Measurements from ENCODE around the gene C16orf74.

C16orf74 gene

DNA sequence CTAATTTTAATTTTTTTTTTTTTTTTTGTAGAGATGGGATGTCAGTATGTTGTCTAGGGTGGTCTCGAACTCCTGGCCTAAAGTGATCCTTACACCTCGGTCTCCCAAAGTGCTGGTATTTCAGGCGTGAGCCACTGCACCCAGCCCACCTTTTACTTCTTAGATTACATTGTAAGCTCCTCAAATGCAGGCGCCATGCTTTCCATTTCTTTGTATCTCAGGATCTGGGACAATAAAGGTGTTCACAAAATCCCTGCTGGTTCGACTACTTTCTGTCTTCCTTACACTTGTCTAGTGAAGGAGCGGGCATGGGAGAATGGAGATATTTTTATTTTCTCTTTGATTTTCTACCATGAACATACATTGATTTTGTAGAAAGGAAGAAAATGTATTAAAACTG, 23.2 kb upstream of the C16orf74 start:
- Histone ChIP-seq H3K4me1 (ENCODE audit: control insufficient read depth, insufficient read depth, low read length, unreplicated experiment) (peaks cover 11% of the 10 kb centered on the region), H3K79me2 (ENCODE audit: control insufficient read depth, insufficient read depth, low read length, unreplicated experiment) (no peaks in the 10 kb centered on the region), H3K36me3 (ENCODE audit: insufficient read depth, low read length) (peaks cover 4% of the 10 kb centered on the region; the same call in 1 of the 2 replicates), H3K27ac (ENCODE audit: low read depth, low read length) (no peak overlapping the region), H3K4me3 (ENCODE audit: low read depth, low read length) (no peak overlapping the region), H3K27me3 (ENCODE audit: insufficient read depth, low read length) (no peaks in the 10 kb centered on the region), H2AFZ (ENCODE audit: low read length, unreplicated experiment) (no peak overlapping the region)

DNA sequence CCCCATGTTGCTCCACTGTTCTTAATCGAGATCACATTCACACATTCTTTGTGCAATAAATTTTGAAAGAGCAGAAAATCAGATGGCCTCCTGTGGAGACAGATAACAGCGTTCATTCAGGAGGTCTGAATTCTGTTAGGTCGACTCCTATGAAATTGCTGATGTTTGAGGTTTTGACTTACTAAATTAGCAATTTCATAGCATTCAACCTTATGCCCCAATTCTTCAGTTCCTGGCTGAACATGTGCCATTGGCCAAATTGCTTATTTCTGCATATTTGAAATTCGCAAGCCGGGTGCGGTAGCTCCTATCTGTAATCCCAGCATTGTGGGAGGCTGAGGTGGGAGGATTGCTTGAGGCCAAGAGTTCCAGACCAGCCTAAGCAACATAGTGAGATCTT, 22.1 kb upstream of the C16orf74 start:
- H3K79me2 ChIP-seq (ENCODE audit: control insufficient read depth, insufficient read depth, low read length, unreplicated experiment) = no peaks in the 10 kb centered on the region

GRCh38 chr16:85770741-85771140, 19.8 kb upstream of the C16orf74 start:
- no peaks in the 10 kb centered on the region for H3K36me3 ChIP-seq (ENCODE audit: insufficient read depth, low read length)
- H3K79me2 ChIP-seq (ENCODE audit: control insufficient read depth, insufficient read depth, low read length, unreplicated experiment) = no peaks in the 10 kb centered on the region
- H3K27me3 ChIP-seq (ENCODE audit: insufficient read depth, low read length) = no peaks in the 10 kb centered on the region
- H3K4me1 ChIP-seq (ENCODE audit: control insufficient read depth, insufficient read depth, low read length, unreplicated experiment) = peaks cover 15% of the 10 kb centered on the region
- no peak overlapping the region for H2AFZ ChIP-seq (ENCODE audit: low read length, unreplicated experiment)
- no peak overlapping the region for H3K27ac ChIP-seq (ENCODE audit: low read depth, low read length)
- no peak overlapping the region for H3K4me3 ChIP-seq (ENCODE audit: low read depth, low read length)

More for the DNA sequence above, 22.1 kb upstream of the C16orf74 start:
- Histone ChIP-seq H3K27me3 (ENCODE audit: insufficient read depth, low read length) (no peaks in the 10 kb centered on the region), H3K4me1 (ENCODE audit: control insufficient read depth, insufficient read depth, low read length, unreplicated experiment) (peaks cover 12% of the 10 kb centered on the region), H3K4me3 (ENCODE audit: low read depth, low read length) (no peak overlapping the region), H3K27ac (ENCODE audit: low read depth, low read length) (no peak overlapping the region), H2AFZ (ENCODE audit: low read length, unreplicated experiment) (no peak overlapping the region), H3K36me3 (ENCODE audit: insufficient read depth, low read length) (no peaks in the 10 kb centered on the region)

GRCh38 chr16:85768199-85768598, 17.3 kb upstream of the C16orf74 start:
- Histone ChIP-seq H3K27me3 (ENCODE audit: insufficient read depth, low read length) (no peaks in the 10 kb centered on the region), H3K4me1 (ENCODE audit: control insufficient read depth, insufficient read depth, low read length, unreplicated experiment) (peaks cover 15% of the 10 kb centered on the region), H3K27ac (ENCODE audit: low read depth, low read length) (peak overlapping the region; percentile 69; the same call in 1 of the 2 replicates), H3K79me2 (ENCODE audit: control insufficient read depth, insufficient read depth, low read length, unreplicated experiment) (no peaks in the 10 kb centered on the region), H3K36me3 (ENCODE audit: insufficient read depth, low read length) (no peaks in the 10 kb centered on the region), H2AFZ (ENCODE audit: low read length, unreplicated experiment) (no peak overlapping the region), H3K4me3 (ENCODE audit: low read depth, low read length) (no peak overlapping the region)

DNA sequence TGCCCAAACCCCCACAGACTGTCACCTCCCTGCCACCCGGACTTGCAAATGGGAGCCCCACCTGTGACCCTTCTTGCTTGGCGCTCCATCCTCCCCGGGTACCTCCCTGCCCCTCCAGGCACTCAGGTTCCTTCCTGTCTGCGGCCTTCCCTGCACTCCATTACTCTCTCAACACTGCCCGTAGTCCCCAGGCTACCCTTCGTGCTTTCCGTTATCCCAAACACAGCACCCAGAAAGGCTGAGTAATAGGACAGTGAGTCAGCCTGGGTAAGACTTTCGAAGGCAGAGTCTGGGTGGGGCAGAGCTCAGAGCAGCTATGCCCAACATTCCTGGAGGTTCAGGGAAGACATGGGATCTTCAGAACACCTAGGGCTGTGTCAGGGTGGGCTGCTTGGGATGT, 16.6 kb upstream of the C16orf74 start:
- Histone ChIP-seq H3K27ac (ENCODE audit: low read depth, low read length) (peak overlapping the region; percentile 69), H3K79me2 (ENCODE audit: control insufficient read depth, insufficient read depth, low read length, unreplicated experiment) (no peaks in the 10 kb centered on the region), H2AFZ (ENCODE audit: low read length, unreplicated experiment) (no peak overlapping the region), H3K4me1 (ENCODE audit: control insufficient read depth, insufficient read depth, low read length, unreplicated experiment) (peaks cover 15% of the 10 kb centered on the region), H3K27me3 (ENCODE audit: insufficient read depth, low read length) (no peaks in the 10 kb centered on the region), H3K4me3 (ENCODE audit: low read depth, low read length) (no peak overlapping the region), H3K36me3 (ENCODE audit: insufficient read depth, low read length) (no peaks in the 10 kb centered on the region)

DNA sequence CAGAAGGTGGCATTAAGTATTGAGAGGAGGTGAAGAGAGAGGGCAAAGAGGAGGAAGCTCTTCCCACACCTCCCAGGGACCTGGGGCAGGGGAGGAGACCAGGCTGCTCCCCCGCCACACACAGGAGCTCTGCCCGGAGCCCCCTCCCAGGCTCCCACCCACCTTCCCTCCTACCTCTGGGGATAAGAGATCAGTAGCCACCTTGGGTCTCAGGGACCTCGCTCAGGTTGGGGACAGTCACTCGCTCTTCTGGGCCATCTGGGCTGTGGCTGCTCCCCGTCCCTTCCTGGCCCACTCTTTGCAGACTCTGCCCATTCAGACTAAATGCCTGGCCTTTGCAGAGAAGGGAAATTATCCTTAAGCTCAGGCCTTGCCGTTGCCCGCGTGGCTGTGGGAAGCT, 14.9 kb upstream of the C16orf74 start:
- H3K27ac ChIP-seq (ENCODE audit: low read depth, low read length) = no peak overlapping the region
- peaks cover 15% of the 10 kb centered on the region for H3K4me1 ChIP-seq (ENCODE audit: control insufficient read depth, insufficient read depth, low read length, unreplicated experiment)
- no peak overlapping the region for H2AFZ ChIP-seq (ENCODE audit: low read length, unreplicated experiment)
- H3K4me3 ChIP-seq (ENCODE audit: low read depth, low read length) = no peak overlapping the region
- H3K27me3 ChIP-seq (ENCODE audit: insufficient read depth, low read length) = no peaks in the 10 kb centered on the region
- H3K79me2 ChIP-seq (ENCODE audit: control insufficient read depth, insufficient read depth, low read length, unreplicated experiment) = no peaks in the 10 kb centered on the region
- H3K36me3 ChIP-seq (ENCODE audit: insufficient read depth, low read length) = no peaks in the 10 kb centered on the region

DNA sequence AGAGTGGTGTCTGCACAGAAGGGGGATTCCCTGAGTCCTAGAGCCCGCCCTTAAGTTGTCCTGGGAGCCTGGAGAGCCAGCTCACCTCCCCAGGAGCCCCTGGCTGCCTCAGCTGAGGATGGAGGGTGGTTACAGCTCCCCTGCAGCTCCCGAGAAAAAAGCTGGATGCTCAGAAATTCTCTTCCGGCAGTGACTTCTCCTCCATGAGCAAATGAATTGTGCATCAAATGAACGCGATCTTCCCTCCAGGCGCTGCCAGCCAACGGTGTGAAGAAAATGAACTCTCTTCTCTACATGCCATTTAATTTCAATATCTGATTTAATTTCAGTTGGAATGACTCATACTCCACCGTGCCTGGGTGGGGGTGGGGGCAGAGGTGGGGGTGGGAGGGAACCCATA, 14.3 kb upstream of the C16orf74 start:
- Histone ChIP-seq H3K36me3 (ENCODE audit: insufficient read depth, low read length) (no peaks in the 10 kb centered on the region), H2AFZ (ENCODE audit: low read length, unreplicated experiment) (no peak overlapping the region), H3K27me3 (ENCODE audit: insufficient read depth, low read length) (no peaks in the 10 kb centered on the region)

GRCh38 chr16:85763616-85764015, 12.7 kb upstream of the C16orf74 start:
- no peaks in the 10 kb centered on the region for H3K27me3 ChIP-seq (ENCODE audit: insufficient read depth, low read length)
- no peak overlapping the region for H3K27ac ChIP-seq (ENCODE audit: low read depth, low read length)
- no peaks in the 10 kb centered on the region for H3K79me2 ChIP-seq (ENCODE audit: control insufficient read depth, insufficient read depth, low read length, unreplicated experiment)
- H3K4me3 ChIP-seq (ENCODE audit: low read depth, low read length) = no peak overlapping the region
- H2AFZ ChIP-seq (ENCODE audit: low read length, unreplicated experiment) = no peak overlapping the region
- H3K4me1 ChIP-seq (ENCODE audit: control insufficient read depth, insufficient read depth, low read length, unreplicated experiment) = peaks cover 15% of the 10 kb centered on the region
- H3K36me3 ChIP-seq (ENCODE audit: insufficient read depth, low read length) = no peaks in the 10 kb centered on the region

More for the DNA sequence above, 14.3 kb upstream of the C16orf74 start:
- H3K4me1 ChIP-seq (ENCODE audit: control insufficient read depth, insufficient read depth, low read length, unreplicated experiment) = peaks cover 15% of the 10 kb centered on the region
- no peaks in the 10 kb centered on the region for H3K79me2 ChIP-seq (ENCODE audit: control insufficient read depth, insufficient read depth, low read length, unreplicated experiment)
- no peak overlapping the region for H3K27ac ChIP-seq (ENCODE audit: low read depth, low read length)
- no peak overlapping the region for H3K4me3 ChIP-seq (ENCODE audit: low read depth, low read length)

DNA sequence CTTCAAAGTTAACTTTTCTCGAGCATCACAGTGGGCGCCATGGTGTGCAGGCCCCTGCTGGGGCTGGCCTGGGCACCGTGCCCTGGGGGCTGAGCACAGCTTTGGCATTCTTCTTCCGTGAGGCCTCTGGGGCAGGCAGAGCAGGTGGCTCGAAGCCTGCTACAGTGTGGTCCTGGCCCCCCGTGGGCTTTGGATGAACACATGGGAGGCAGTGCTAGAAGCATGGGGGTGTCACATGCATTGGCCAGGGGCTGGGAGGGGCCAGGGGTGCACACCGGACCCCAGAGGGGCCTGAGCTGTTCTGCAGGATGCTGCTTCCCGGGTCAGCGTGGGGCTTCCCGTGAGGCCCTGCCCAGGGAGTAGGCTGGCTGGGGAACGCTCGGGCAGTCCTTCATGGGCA, 12.1 kb upstream of the C16orf74 start:
- Histone ChIP-seq H3K4me1 (ENCODE audit: control insufficient read depth, insufficient read depth, low read length, unreplicated experiment) (peaks cover 9% of the 10 kb centered on the region), H3K79me2 (ENCODE audit: control insufficient read depth, insufficient read depth, low read length, unreplicated experiment) (no peaks in the 10 kb centered on the region), H3K4me3 (ENCODE audit: low read depth, low read length) (no peak overlapping the region), H3K36me3 (ENCODE audit: insufficient read depth, low read length) (no peaks in the 10 kb centered on the region), H3K27me3 (ENCODE audit: insufficient read depth, low read length) (no peaks in the 10 kb centered on the region), H3K27ac (ENCODE audit: low read depth, low read length) (no peak overlapping the region), H2AFZ (ENCODE audit: low read length, unreplicated experiment) (no peak overlapping the region)

DNA sequence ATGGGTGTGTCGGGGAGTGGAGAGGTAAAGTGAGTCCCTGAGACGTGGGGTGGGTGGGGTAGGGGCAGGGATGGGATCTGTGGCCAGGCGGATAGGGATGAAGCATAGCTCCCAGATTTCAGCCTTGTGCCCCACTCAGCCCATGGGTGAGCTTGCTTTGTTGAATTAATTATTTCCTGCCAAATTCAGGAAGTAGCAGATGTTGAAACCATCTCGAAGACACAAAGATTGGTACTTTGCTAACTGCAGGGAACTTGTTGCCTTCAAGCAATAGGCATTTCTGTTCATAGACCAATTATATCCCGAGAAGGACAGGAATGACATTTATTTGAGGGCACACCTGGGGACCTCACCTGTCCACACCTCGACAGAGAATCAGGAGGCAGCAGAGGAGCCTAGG, 11.0 kb upstream of the C16orf74 start:
- Histone ChIP-seq H3K79me2 (ENCODE audit: control insufficient read depth, insufficient read depth, low read length, unreplicated experiment) (no peaks in the 10 kb centered on the region), H2AFZ (ENCODE audit: low read length, unreplicated experiment) (no peak overlapping the region), H3K4me3 (ENCODE audit: low read depth, low read length) (no peak overlapping the region), H3K36me3 (ENCODE audit: insufficient read depth, low read length) (no peaks in the 10 kb centered on the region), H3K27me3 (ENCODE audit: insufficient read depth, low read length) (no peaks in the 10 kb centered on the region), H3K27ac (ENCODE audit: low read depth, low read length) (no peak overlapping the region), H3K4me1 (ENCODE audit: control insufficient read depth, insufficient read depth, low read length, unreplicated experiment) (peaks cover 3% of the 10 kb centered on the region)

- Histone ChIP-seq H3K79me2 (ENCODE audit: control insufficient read depth, insufficient read depth, low read length, unreplicated experiment) (no peaks in the 10 kb centered on the region), H3K27me3 (ENCODE audit: insufficient read depth, low read length) (no peaks in the 10 kb centered on the region), H2AFZ (ENCODE audit: low read length, unreplicated experiment) (no peak overlapping the region), H3K4me1 (ENCODE audit: control insufficient read depth, insufficient read depth, low read length, unreplicated experiment) (peaks cover 12% of the 10 kb centered on the region), H3K36me3 (ENCODE audit: insufficient read depth, low read length) (no peaks in the 10 kb centered on the region), H3K4me3 (ENCODE audit: low read depth, low read length) (no peak overlapping the region), H3K27ac (ENCODE audit: low read depth, low read length) (no peak overlapping the region)
Measured at GRCh38 chr16:85759631-85760419, 8.9 kb upstream of the C16orf74 start.

Measured in ACC112 (cell line).